WTC11 (cell line): ENCODE data around the gene GORASP1. TPM values are rescaled to one million over a fixed set of nuclear protein-coding genes. Genes with fewer than 3 reads are reported as not detected.

Experiments used
- ATAC-seq: fragments of 200-7000 bp; cut with Tn5 transposase; 2 replicates; pipeline ENCODE4 v1.10.0; 2021; ENCODE audit warnings: mild to moderate bottlenecking, moderate library complexity
- CTCF ChIA-PET: fragments of 300-600 bp; sonication (Branson Sonifier 250); formaldehyde crosslinking; loops from one replicate; lab custom pipeline; 2021; ENCODE audit warnings: antibody characterized with exemption; lab: Charles Lee
- POLR2A ChIA-PET: fragments of 350-600 bp; sonication (Branson Sonifier 250); formaldehyde crosslinking; loops from one replicate; lab custom pipeline; 2021; ENCODE audit warnings: antibody characterized with exemption; lab: Charles Lee
- DNase-seq: peaks from one replicate; pipeline ENCODE4 v3.0.0; 2021; ENCODE audit warnings: low spot score
- H3K27ac Mint-ChIP-seq: 2 replicates; pipeline ENCODE4 v1.8.0; 2021; ENCODE audit warnings: mixed read lengths
- H3K27me3 Mint-ChIP-seq: 2 replicates; pipeline ENCODE4 v1.8.0; 2021; ENCODE audit warnings: low read depth, mild to moderate bottlenecking, moderate library complexity, mixed read lengths
- H3K36me3 Mint-ChIP-seq: 2 replicates; pipeline ENCODE4 v1.8.0; 2021; ENCODE audit warnings: mixed read lengths
- H3K4me1 Mint-ChIP-seq: 2 replicates; pipeline ENCODE4 v1.8.0; 2022; ENCODE audit warnings: mixed read lengths
- H3K4me3 Mint-ChIP-seq: 2 replicates; pipeline ENCODE4 v1.8.0; 2021; ENCODE audit warnings: mild to moderate bottlenecking, moderate library complexity, mixed read lengths
- H3K9me3 Mint-ChIP-seq: 2 replicates; pipeline ENCODE4 v1.8.0; 2021; ENCODE audit warnings: mixed read lengths
- ATF1 ChIP-seq: sonication (generic); formaldehyde crosslinking; IDR thresholded peaks from 2 replicates; pipeline ENCODE4 v1.8.1; 2023; ENCODE audit warnings: mild to moderate bottlenecking, moderate library complexity, missing genetic modification reagents
- ATF2 ChIP-seq: sonication (generic); formaldehyde crosslinking; IDR thresholded peaks from 2 replicates; pipeline ENCODE4 v1.8.1; 2022; ENCODE audit warnings: low read depth, missing genetic modification reagents, borderline replicate concordance
- CDX4 ChIP-seq: fragments of 250-450 bp; sonication (Bioruptor Pico); IDR thresholded peaks from 2 replicates; pipeline ENCODE4 v1.9.0; 2021; ENCODE audit warnings: moderate library complexity, mild to moderate bottlenecking, inconsistent platforms, borderline replicate concordance
- E2F5 ChIP-seq: sonication (generic); formaldehyde crosslinking; IDR thresholded peaks from 2 replicates; pipeline ENCODE4 v1.8.1; 2022; ENCODE audit warnings: mild to moderate bottlenecking, moderate library complexity, missing genetic modification reagents
- ERG ChIP-seq: fragments of 250-450 bp; sonication (Bioruptor Pico); IDR thresholded peaks from 2 replicates; pipeline ENCODE4 v1.8.0; 2021; ENCODE audit warnings: mild to moderate bottlenecking
- ESRRA ChIP-seq: sonication (generic); formaldehyde crosslinking; IDR thresholded peaks from 2 replicates; pipeline ENCODE4 v1.8.1; 2022; ENCODE audit warnings: mild to moderate bottlenecking, missing genetic modification reagents, borderline replicate concordance
- GRHL2 ChIP-seq: fragments of 250-450 bp; sonication (Bioruptor Pico); IDR thresholded peaks from 2 replicates; pipeline ENCODE4 v1.8.0; 2022; ENCODE audit warnings: mild to moderate bottlenecking, moderate library complexity; ENCODE audit not compliant: insufficient replicate concordance, severe bottlenecking
- JAZF1 ChIP-seq: fragments of 250-450 bp; sonication (Bioruptor Pico); IDR thresholded peaks from 2 replicates; pipeline ENCODE4 v1.9.0; 2021; ENCODE audit warnings: moderate library complexity, mild to moderate bottlenecking, inconsistent platforms
- NR2C2 ChIP-seq: sonication (generic); formaldehyde crosslinking; IDR thresholded peaks from 2 replicates; pipeline ENCODE4 v1.8.0; 2022; ENCODE audit warnings: mild to moderate bottlenecking, missing genetic modification reagents
- RORB ChIP-seq: fragments of 250-450 bp; sonication (Bioruptor Pico); IDR thresholded peaks from 2 replicates; pipeline ENCODE4 v1.9.0; 2021; ENCODE audit warnings: mild to moderate bottlenecking
- SMAD3 ChIP-seq: sonication (generic); formaldehyde crosslinking; IDR thresholded peaks from 2 replicates; pipeline ENCODE4 v1.8.0; 2022; ENCODE audit warnings: missing genetic modification reagents, mild to moderate bottlenecking, borderline replicate concordance
- TEAD1 ChIP-seq: sonication (generic); formaldehyde crosslinking; IDR thresholded peaks from 2 replicates; pipeline ENCODE4 v1.8.0; 2022; ENCODE audit warnings: mild to moderate bottlenecking, missing genetic modification reagents
- TP53 ChIP-seq: sonication (generic); formaldehyde crosslinking; IDR thresholded peaks from 2 replicates; pipeline ENCODE4 v1.8.1; 2023; ENCODE audit warnings: mild to moderate bottlenecking, missing genetic modification reagents
- USF1 ChIP-seq: sonication (generic); formaldehyde crosslinking; IDR thresholded peaks from 2 replicates; pipeline ENCODE4 v1.8.0; 2022; ENCODE audit warnings: mild to moderate bottlenecking, missing genetic modification reagents
- ZBTB21 ChIP-seq: sonication (generic); formaldehyde crosslinking; IDR thresholded peaks from 2 replicates; pipeline ENCODE4 v1.8.1; 2023; ENCODE audit warnings: mild to moderate bottlenecking, missing genetic modification reagents, borderline replicate concordance
- ZNF219 ChIP-seq: sonication (generic); formaldehyde crosslinking; IDR thresholded peaks from 2 replicates; pipeline ENCODE4 v1.8.0; 2023; ENCODE audit warnings: missing genetic modification reagents, mild to moderate bottlenecking, borderline replicate concordance
- ZNF317 ChIP-seq: sonication (generic); formaldehyde crosslinking; IDR thresholded peaks from 2 replicates; pipeline ENCODE4 v1.8.1; 2023; ENCODE audit warnings: low read depth, mild to moderate bottlenecking, moderate library complexity, missing genetic modification reagents, borderline replicate concordance
- ZNF396 ChIP-seq: fragments of 250-450 bp; sonication (Bioruptor Pico); IDR thresholded peaks from 2 replicates; pipeline ENCODE4 v1.8.0; 2021; ENCODE audit warnings: mild to moderate bottlenecking, moderate library complexity, borderline replicate concordance
- total RNA-seq: library from RNA; stranded (reverse); gene quantifications from 3 replicates; pipeline ENCODE4 v1.2.3, GENCODE V29; 2021
- TF ChIP-seq, protein P1 (sequence below): sonication (generic); formaldehyde crosslinking; IDR thresholded peaks from 2 replicates; pipeline ENCODE4 v1.8.1; 2023; ENCODE audit warnings: mild to moderate bottlenecking, missing genetic modification reagents
- TF ChIP-seq, protein P2 (sequence below): sonication (generic); formaldehyde crosslinking; conservative IDR thresholded peaks from 2 replicates; pipeline ENCODE4 v1.8.1; 2023; ENCODE audit warnings: mild to moderate bottlenecking, low read depth, missing genetic modification reagents, moderate library complexity

Gene GORASP1
- total RNA-seq, 1 experiment from 2014 or later, result 47.4 TPM

DNA sequence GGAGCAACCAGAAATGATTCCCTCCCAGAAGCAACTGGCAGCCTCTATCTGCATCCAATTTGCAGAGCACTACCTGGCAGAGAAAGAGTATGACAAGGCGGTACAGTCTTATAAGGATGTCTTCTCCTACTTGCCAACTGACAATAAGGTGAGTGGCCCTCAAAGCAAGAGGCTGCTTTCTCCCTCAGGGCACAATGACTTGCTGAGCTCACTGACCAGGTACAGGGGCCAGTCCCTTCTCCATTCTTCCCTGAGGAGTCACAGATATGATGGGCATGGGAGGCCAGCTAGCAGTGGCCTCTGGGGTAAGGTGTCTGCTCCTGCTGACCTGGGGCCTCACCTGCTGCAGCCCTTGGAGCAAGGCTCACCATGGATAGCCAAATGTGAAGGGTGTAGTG is 25.7 kb upstream of the GORASP1 start:
- Mint-ChIP-seq H3K4me3 (no peak overlapping the region), H3K27ac (no peak overlapping the region), H3K36me3 (no peaks in the 10 kb centered on the region), H3K27me3 (no peaks in the 10 kb centered on the region), H3K4me1 (no peaks in the 10 kb centered on the region), H3K9me3 (no peaks in the 10 kb centered on the region)
- ATAC-seq (no peak), DNase-seq (no peak)
- CTCF ChIA-PET, result interaction anchor here (1.0 to 2.4 kb wide), 3 partner anchors 7 to 159 kb away, joined by 4 to 11 read pairs (median 8); no protein-coding TSS in a partner anchor
- POLR2A ChIA-PET, result no interaction called here
- TF ChIP-seq TP53 (CRISPR knock-in tag) (no peak), JAZF1 (CRISPR knock-in tag) (no peak), ZNF219 (CRISPR knock-in tag) (no peak), ZNF317 (CRISPR knock-in tag) (no peak), ATF2 (CRISPR knock-in tag) (no peak), ATF1 (no peak), ESRRA (CRISPR knock-in tag) (no peak), E2F5 (CRISPR knock-in tag) (no peak), CDX4 (CRISPR knock-in tag) (no peak), USF1 (no peak), SMAD3 (CRISPR knock-in tag) (no peak), ERG (CRISPR knock-in tag) (no peak), TEAD1 (no peak), RORB (no peak), ZBTB21 (CRISPR knock-in tag) (no peak)
- TF ChIP-seq, protein P1, sequence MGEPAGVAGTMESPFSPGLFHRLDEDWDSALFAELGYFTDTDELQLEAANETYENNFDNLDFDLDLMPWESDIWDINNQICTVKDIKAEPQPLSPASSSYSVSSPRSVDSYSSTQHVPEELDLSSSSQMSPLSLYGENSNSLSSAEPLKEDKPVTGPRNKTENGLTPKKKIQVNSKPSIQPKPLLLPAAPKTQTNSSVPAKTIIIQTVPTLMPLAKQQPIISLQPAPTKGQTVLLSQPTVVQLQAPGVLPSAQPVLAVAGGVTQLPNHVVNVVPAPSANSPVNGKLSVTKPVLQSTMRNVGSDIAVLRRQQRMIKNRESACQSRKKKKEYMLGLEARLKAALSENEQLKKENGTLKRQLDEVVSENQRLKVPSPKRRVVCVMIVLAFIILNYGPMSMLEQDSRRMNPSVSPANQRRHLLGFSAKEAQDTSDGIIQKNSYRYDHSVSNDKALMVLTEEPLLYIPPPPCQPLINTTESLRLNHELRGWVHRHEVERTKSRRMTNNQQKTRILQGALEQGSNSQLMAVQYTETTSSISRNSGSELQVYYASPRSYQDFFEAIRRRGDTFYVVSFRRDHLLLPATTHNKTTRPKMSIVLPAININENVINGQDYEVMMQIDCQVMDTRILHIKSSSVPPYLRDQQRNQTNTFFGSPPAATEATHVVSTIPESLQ, result no peak

DNA sequence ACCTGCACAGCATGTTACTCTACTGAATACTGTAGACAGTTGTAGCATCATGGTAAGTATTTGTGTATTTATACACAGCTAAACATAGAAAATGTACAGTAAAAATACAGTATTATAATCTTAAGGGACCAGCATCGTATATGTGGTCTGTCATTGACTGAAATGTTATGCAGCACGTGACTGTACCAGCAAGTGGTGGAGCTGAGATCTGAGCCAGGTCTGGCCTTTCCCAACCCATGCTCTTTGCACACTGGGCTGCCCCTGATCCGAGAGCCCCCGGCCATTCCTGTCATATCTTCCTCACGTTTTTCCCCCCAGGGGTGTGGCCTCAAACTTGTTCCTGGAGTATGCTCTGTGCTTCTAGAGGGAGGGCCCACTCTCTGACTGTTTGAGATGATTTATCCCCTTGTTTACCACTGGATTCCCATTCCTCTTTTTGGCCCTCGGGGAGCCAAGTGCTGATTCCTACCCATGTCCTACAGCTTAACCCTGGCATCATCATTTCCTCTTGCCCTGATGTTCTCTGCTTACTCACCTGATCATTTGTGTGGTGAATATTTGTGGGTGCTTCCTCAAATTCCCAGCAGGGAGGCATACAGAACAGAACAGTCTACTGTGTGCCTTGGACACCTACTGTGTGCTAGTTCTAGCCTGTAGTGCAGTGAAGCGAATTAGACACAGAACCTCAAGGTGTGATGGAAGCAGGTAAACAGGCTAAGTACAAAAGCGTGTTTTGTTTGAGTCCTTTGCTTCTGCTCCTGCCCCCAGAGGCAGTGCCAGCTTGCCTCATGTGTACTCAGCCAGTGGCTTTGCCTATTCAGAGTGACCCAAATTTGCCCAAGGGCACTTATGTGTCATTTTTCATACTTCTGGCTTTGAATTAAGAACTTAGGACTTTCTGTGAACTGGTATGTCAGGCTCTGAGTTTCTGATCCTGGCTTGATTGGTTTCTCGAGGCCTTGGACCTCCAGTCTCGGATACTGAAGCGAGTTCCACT is 25.0 kb upstream of the GORASP1 start:
- TF ChIP-seq GRHL2 (CRISPR knock-in tag) (no peak), ZNF396 (no peak), NR2C2 (no peak)
- TF ChIP-seq, protein P2, sequence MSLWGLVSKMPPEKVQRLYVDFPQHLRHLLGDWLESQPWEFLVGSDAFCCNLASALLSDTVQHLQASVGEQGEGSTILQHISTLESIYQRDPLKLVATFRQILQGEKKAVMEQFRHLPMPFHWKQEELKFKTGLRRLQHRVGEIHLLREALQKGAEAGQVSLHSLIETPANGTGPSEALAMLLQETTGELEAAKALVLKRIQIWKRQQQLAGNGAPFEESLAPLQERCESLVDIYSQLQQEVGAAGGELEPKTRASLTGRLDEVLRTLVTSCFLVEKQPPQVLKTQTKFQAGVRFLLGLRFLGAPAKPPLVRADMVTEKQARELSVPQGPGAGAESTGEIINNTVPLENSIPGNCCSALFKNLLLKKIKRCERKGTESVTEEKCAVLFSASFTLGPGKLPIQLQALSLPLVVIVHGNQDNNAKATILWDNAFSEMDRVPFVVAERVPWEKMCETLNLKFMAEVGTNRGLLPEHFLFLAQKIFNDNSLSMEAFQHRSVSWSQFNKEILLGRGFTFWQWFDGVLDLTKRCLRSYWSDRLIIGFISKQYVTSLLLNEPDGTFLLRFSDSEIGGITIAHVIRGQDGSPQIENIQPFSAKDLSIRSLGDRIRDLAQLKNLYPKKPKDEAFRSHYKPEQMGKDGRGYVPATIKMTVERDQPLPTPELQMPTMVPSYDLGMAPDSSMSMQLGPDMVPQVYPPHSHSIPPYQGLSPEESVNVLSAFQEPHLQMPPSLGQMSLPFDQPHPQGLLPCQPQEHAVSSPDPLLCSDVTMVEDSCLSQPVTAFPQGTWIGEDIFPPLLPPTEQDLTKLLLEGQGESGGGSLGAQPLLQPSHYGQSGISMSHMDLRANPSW (CRISPR knock-in tag), result no peak
- no peaks in the 10 kb centered on the region for H3K27me3 Mint-ChIP-seq
- H3K4me1 Mint-ChIP-seq, result no peaks in the 10 kb centered on the region
- DNase-seq (no peak), ATAC-seq (no peak)
- no peaks in the 10 kb centered on the region for H3K9me3 Mint-ChIP-seq
- POLR2A ChIA-PET, result no interaction called here
- H3K27ac Mint-ChIP-seq, result no peak overlapping the region
- no peak overlapping the region for H3K4me3 Mint-ChIP-seq
- no peaks in the 10 kb centered on the region for H3K36me3 Mint-ChIP-seq
- CTCF ChIA-PET, result interaction anchor here (2.4 kb wide), 1 partner anchor 156 kb away, joined by 11 read pairs; no protein-coding TSS in a partner anchor
